LHCN-M2 (cell line): Measurements from ENCODE around the gene STYK1. TPM values are rescaled to one million over a fixed set of nuclear protein-coding genes. Genes with fewer than 3 reads are reported as not detected.
A peak's percentile ranks its signal among the peaks of the same experiment; 100 is the strongest.
"Not testable (repeated sequence)": the region's sequence is repeated elsewhere in the genome, so short reads cannot be mapped to it uniquely, and the experiment has no call there.

ENCODE experiments used
- DNase-seq: peaks from one replicate; pipeline ENCODE4 v3.0.0-alpha.2; 2012; ENCODE audit warnings: low read depth
- total RNA-seq: library from RNA; depleted of rRNA; stranded (reverse); fragments of >200 nt; gene quantifications from 2 replicates; pipeline ENCODE4 v1.2.3, GENCODE V29; 2014

The STYK1 gene
- total RNA-seq, 1 experiment from 2014 or later = 1.7 TPM

- DNase-seq = no peak
These were observed 15.3 kb upstream of the STYK1 start for GRCh38 chr12:10689146-10689545.

DNA sequence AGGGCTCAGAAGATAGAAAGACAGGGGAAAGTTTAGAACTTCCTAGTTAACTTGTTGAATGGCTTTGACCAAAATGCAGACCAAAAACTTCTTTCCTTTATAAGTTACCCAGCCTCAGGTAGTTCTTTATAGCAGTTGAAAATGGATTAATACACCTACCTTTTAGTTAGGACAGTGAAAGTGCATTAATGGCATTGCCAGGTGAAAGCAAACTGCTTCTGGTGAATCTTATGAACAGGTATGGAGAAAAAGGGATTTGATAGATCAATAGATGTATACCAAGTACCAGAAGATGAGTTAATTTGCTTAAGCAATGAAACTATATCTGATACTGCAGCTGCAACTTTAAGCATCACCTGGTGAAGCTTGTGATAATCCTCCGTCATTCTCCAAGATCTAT lies 14.2 kb upstream of the STYK1 start:
- no peak for DNase-seq

- DNase-seq = no peak
These were observed 1.5 kb downstream of the STYK1 start for GRCh38 chr12:10672231-10672868.

DNA sequence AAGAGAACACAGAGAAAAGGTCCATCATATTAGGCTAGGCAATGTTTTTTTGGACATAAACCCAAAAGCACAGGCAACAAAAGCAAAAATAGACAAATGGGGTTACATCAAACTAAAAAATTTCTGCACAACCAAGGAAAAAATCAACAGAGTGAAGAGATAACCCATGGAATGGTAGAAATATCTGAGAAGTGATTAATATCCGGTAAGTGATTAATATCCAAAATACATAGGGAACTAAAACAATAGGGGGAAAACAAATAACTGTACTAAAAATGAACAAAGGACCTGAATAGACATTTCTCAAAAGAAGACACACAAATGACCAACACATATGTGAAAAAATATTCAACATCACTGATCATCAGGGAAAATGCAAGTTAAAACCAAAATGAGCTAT lies 4.3 kb downstream of the STYK1 start:
- DNase-seq = no peak

- DNase-seq = no peak
These were observed 5.3 kb downstream of the STYK1 start for GRCh38 chr12:10668526-10668925.

DNA sequence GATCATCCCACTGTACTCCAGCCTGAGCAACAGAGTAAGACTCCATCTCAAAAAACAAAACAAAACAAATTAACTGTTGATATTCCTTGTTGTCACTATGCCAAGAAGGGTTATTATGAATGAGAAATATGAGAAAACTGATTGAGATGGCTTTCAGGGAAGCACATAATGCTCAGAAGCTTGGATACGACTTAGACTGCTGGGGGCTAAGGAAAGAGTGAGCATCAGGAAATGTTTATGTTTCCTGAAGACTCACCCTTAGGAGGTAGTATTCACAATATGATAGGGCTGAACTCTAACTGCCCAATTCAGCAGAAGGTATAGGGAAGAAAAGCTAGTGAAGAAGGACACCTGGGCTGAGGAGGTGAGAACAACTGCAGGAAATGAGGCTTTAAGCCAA lies 6.3 kb downstream of the STYK1 start:
- no peak for DNase-seq

GRCh38 chr12:10664499-10664898 lies 9.4 kb downstream of the STYK1 start:
- no peak for DNase-seq

GRCh38 chr12:10663869-10664268 lies 10.0 kb downstream of the STYK1 start:
- DNase-seq = no peak

DNA sequence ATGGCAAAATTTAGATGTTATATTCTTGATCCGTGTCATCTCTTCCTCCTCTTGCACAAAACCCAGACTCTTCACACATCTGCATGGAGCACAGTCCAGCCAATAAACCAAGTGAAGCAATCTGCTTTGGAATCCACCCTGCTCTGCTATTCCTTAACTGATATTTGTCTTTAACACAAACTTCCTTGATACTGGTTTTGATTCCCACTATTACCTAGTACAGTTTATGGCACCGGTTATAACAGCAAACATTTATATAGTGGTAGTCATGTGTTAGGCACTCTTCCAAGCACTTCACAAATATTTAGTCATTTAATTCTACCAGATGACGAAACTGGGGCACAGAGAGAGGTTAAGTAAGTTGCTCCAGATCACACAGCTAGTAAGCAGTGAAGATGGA lies 12.5 kb downstream of the STYK1 start:
- DNase-seq = peak; percentile 35

DNA sequence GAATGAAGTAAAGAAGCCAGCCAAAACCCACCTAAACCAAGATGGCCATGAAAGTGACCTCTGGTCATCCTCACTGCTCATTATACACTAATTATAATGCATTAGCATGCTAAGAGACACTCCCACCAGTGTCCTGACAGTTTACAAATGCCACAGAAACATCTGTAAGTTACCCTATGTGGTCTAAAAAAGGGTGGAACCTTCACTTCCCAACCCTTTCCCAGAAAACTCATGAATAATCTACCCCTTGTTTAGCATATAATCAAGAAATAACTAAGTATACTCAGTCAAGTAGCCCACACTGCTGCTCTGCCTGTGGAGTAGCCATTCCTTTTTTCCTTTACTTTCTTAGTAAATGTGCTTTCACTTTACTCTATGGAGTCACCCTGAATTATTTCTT lies 19.8 kb downstream of the STYK1 start:
- DNase-seq = no peak

GRCh38 chr12:10652192-10652591 lies 21.7 kb downstream of the STYK1 start:
- DNase-seq = no peak

GRCh38 chr12:10646576-10646975 lies 27.3 kb downstream of the STYK1 start:
- not testable (repeated sequence) for DNase-seq

- DNase-seq = no peak
These were observed 27.9 kb downstream of the STYK1 start for GRCh38 chr12:10645910-10646309.

DNA sequence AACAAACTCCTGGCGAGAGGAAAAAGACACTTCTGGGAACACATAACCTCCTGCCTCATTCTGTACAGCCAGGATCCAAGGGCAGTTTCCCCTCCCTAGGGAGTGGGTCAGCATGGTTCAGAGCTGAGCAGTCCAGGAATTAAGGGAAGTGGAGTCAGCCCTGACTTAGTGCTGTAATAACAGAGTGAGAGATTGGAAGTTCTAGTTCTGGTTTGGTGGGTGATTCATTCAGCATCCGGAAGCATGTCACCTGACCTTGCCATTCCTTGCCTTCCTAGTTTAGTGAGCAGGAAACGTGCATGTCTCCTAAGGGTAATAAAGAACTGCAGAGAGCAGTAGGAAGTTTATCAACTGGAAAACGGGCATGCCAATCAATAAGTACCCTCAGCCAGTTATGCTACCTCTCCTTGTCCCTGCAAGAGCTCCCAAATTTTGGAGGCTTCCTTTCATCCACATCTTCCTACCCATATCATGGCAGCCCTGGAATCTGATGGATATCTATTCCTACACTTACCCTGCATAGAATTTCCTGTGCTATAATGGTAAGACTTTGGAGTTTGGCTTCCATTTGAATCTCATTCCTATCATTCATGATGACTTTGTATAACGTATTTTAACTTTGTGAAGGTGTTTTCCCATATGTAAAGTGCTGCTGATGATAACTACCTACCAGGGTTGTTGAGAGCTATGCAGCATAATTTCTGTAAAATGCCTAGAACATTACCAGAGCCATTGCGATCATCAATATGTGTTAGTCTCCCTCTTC lies 31.9 kb downstream of the STYK1 start:
- DNase-seq = peak; percentile 74

- DNase-seq = no peak
These were observed 35.1 kb downstream of the STYK1 start for GRCh38 chr12:10638728-10639127.

DNA sequence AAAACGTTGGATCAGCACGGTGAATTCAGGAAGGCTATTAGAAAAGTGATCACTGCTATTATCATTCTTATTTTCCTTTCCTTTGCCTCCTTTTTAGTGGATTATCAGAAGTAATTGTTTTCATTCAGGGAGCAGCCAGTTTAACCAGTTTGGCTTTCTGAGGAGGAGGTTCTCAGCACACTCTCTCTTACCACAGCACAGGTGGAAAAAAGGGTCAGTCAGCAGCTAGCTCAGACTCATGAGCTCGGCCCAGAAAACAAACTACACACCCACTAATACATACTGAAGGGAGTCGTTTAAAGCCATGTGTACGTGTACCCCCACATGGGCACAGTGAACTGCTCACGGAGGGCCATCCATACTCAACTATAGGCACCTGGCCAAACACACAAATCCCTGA lies 37.2 kb downstream of the STYK1 start:
- DNase-seq = no peak

GRCh38 chr12:10636124-10636523 lies 37.7 kb downstream of the STYK1 start:
- no peak for DNase-seq

- DNase-seq = no peak
These were observed 38.5 kb downstream of the STYK1 start for GRCh38 chr12:10635306-10635705.

GRCh38 chr12:10634427-10634826 lies 39.4 kb downstream of the STYK1 start:
- peak; percentile 91 for DNase-seq

DNA sequence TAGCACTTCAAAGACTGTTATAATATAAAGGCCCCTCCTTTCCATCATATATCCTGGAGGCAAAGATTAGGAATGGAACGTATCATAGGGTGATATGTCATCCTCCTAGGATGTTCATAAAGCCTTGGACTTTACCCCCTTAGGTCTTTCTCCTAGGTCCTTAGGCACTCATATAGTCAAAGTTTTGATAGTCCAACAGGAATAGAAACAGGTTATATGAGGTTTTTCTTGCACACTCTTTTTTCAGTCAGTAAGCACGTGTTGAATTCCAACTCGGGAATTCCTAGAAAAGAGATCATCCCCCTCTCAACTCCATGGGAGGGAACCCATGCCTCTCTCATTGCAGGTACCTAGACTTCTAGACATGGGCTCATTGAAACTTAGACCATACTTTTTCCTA lies 40.3 kb downstream of the STYK1 start:
- no peak for DNase-seq

GRCh38 chr12:10632226-10632625 lies 41.6 kb downstream of the STYK1 start:
- DNase-seq = no peak

GRCh38 chr12:10624605-10625004 lies 49.2 kb downstream of the STYK1 start:
- no peak for DNase-seq

DNA sequence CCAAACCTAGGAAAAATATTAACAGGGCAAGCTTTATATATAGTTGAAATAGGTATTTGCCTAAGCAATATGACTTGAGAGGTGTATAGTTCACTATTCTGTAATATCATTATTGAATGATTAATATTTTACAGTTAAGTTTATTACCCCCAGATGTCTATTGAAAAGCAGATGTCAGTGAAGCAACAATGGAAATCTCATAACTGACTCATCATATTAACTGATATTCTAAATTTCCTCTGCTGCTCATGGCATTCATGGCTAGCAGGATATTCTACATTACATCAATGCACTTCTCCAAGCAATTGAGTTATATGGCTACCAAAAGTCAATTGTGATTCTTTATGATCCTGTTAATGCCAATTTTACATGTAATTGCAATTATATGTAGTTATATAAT lies 50.7 kb downstream of the STYK1 start:
- DNase-seq = peak; percentile 38
